DMS53 (cell line): ENCODE data around the gene TSPAN16.
A peak's percentile ranks its signal among the peaks of the same experiment; 100 is the strongest.

Experiments
- DNase-seq: peaks from one replicate; lab custom pipeline; 2025; lab: John Stamatoyannopoulos, UW

Gene TSPAN16

GRCh38 chr19:11295665-11296245, at the start of gene TSPAN16:
TSS of gene TSPAN16 (plus strand) at chr19:11296160. CDS start at chr19:11296298, 138 bp downstream.
- peak; percentile 23 for DNase-seq

DNA sequence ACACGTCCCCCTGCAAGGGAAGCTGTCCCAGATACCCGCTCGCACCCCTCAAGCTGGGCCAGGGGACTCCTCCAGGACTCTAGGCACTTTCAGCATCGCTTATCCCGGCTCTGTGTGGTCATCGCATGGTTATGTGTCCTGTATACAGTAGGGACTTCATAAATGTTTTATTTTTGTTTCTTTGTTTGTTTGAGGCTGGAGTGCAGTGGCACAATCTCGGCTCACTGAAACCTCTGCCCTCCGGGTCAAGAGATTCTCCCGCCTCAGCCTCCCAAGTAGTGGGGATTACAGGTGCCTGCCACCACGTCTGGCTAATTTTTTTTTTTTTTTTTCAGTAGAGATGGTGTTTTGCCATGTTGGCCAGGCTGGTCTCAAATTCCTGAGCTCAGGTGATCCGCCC, 49.0 kb upstream of the TSPAN16 start:
- no peak for DNase-seq

- no peak for DNase-seq
Measured at GRCh38 chr19:11247391-11247790, 48.6 kb upstream of the TSPAN16 start.

GRCh38 chr19:11247934-11248333, 48.0 kb upstream of the TSPAN16 start:
- DNase-seq, result no peak

DNA sequence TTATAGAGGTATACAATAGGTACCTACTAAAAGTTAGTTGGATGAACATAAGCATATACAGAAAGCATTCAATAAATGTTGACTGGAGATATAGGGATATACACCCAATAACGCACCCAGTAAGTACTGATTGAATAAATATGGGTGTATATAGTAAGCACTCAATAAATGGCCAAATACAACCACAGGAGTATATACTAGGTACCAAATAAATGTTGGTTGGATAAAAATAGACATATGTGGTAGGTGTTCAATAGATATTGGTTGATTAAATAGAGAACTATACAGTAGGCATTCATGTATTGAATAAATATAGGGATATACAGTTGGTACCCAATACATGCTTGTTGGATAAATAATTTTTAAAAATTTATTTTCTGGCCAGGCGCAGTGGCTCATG, 47.1 kb upstream of the TSPAN16 start:
- DNase-seq, result no peak

GRCh38 chr19:11251217-11251616, 44.7 kb upstream of the TSPAN16 start:
- DNase-seq, result no peak

DNA sequence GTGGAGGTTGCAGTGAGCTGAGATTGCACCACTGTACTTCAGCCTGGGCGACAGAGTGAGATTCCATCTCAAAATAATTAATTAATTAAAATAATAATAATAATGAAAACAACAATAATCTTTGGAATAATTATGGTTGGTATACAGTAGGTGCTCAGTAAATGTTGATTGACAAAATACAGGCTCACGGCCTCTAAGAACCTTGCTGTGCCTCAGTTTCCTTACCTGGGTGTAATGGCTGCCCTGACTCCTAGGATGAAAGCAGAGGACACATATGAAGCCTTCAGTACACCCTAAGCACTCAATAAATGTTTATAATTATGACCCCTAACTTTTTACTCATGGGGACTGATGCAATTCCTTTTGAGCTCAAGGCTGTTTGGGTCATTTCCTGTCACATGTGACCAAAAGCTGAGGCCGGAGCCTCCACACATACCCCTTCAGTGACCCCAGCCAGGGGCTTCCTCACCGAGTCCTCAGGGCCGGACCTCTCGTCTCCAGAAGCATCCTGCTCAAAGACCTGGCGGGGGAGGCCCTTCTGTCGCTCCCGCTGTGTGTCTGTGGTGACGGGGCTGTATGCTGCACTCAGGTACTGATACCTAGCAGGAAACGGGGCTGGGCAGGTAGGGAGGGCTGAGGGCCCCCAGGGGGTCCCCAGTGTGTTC, 44.2 kb upstream of the TSPAN16 start:
- no peak for DNase-seq

DNA sequence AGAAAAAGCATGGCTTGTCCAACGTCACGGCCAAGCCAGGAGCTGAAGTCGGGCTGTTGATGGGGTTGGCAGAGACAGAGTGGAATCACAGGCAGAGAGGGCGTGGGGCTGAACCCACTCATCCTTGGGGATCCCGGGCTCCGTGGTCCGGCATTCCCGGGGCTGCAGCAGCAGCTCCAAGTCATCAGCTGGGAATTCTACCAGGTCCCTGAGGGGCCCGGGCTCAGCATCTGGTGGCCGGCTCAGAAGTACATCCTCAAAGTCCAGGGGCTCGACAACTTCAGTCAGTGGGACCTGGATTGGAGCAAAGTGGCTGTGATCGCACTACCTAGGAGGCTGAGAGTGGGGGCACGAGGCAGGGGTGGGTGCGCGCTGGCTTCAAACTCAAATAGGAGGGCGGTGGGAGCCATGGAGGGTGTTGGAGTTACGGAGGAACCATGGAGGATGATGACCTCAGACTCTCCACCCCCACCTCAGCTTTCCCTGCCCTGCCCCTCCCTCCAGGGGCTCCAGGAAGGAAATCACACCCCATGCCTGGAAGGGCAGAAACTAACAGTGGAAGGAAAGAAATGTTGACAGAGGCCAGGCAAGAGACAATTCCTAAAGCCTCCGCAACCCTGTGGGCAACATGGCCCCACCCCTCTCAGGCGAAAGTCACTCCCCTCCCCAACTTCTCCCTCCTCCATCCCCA, 43.1 kb upstream of the TSPAN16 start:
- DNase-seq, result no peak

DNA sequence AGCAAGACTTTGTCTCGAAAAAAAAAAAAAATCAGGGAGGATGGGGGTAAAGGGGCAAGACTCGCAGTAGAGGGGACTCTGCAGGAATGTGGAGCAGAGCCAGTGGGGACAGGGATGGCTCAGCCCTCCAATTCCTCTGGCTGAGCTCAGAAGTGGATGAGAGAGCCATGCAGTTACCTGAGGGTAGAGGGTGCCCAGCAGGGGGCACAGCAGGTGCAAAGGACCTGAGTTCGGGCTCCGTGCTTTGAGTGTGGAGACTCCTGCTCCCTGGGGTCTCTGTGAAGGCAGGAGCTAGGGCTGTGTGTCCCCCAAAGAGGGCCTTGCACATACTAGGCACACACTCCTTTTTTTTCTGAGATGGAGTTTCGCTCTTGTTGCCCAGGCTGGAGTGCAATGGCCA, 41.3 kb upstream of the TSPAN16 start:
- DNase-seq, result peak; percentile 17

GRCh38 chr19:11256189-11256588, 39.8 kb upstream of the TSPAN16 start:
- no peak for DNase-seq

DNA sequence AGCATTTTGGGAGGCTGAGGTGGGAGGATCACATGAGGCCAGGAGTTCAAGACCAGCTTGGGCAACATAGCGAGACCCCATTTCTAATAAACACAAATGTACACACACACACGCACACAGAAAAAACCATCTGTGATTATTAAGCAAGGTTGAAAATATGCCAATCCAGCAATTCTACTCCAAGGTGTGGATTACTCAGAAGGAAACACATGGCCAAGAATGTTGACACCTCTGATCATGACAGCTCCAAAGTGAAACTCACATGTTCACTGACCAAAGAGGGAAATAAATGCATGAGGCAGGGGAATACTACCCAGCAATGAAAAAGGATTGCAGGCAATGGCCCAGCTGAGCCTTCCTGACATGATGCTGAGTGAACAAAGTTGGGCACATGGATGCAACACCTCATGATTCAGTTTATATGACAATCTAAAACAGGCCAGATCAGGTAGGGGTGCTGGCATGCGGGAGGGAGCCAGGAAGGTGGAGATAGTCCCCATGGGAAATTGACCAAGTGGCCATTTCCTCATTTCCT, 38.0 kb upstream of the TSPAN16 start:
- no peak for DNase-seq

DNA sequence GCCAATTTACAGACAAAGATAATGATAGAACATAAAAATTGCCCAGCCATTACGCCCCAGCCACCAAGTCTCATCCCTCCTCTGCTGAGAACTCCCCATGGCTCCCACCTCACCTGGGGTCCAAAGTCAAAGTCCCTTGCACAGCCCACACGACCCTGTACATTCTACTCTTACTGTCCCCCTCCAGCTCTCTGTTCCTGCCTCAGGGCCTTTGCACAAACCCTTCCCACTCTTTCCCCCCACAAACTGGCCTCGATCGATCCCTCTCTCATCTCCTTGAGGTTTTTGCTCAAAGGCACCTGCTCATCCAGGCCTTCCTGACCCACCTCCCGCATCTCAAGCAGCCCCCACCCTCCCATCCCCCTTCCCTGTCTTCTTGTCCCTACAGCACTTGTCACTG, 35.0 kb upstream of the TSPAN16 start:
- DNase-seq, result no peak

DNA sequence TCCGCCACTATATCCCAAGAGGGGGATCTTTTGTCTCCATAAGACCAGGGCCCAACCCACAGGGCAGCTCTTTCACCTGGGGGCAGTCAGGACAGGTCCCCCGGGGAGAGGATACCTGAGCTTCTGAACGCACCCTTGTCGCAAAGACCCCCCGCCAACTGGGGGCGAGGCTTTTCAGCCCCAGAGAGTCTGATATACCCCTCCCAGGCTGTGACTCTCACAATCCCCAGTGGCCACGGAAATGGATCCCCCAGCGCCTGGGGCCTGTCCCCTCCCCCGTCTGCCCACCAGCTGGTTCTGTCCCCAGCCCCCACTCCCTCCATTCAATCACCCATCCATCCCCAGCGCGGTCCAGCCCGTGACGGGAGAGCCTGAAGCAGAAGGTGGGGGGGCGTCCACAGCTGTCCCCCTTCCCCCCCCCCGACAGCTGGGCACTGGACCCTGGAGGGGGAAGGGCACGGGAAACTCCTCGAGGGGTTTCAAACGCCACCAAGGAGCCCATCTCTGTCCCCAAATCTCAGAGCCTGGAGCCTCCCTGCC, 34.5 kb upstream of the TSPAN16 start:
- no peak for DNase-seq

DNA sequence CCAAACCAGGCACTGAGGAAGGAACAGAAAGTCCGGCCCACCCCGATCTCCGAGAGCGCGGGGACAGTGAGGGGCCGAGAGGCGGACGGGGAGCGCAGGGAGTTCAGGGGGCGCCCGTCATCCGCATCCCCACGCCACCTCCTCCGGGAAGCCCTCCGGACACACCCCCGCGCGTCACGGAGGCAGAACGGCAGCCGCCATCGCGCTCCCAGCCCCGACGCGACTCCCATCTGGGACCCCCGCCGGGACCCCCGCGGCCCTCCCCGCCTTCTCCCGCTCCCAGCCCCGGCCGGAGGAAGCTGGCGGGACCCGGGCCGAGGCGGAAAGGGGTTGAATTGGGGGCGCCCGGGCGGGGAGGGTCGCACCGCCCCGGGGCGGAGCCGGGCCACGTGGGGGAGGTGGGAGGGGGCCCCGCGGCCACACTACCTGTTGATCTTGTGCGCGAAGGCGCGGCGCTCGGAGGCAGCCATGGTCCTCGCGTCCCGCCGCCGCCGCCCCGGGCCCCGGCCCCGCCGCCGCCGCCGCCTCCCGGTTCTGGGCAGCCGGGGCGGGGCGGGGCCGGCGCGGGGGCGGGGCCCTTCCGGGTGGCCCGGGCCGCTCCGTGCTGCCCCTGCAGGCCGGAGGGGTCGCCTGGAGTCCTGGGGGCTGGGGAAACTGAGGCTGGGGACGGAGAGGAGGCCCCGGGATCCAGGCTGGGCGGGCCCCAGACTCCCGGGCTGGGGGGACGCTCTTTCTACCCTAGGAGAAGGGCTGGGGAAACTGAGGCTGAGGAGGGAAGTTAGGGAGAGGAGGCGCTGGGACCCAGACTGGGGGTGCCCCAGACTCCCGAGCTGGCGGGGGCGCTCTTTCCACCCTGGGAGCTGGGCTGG, 33.8 kb upstream of the TSPAN16 start, which contains the start of gene DOCK6:
Gene DOCK6, minus strand, starts transcription at position 554 of the 869 bp plus-strand sequence. Its CDS starts 84 bp downstream, at position 470.
- DNase-seq, result peak; percentile 60

DNA sequence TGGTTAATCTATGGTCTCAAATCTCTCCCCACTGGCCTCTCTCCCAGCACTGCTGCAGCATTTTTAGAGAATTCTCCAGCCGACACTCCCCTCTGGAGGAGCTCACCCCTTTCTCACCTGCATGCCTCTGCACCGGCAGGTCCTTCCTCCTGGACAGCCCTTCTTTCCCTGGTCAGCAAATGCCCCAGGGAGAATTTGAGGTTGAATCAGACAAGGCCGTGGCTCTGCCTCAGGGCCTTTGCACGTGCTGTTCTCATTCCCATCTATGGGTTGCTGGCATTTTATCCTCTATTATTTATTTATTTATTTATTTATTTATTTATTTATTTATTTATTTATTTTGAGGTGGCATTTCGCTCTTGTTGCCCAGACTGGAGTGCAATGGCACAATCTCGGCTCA, 32.2 kb upstream of the TSPAN16 start:
- no peak for DNase-seq

DNA sequence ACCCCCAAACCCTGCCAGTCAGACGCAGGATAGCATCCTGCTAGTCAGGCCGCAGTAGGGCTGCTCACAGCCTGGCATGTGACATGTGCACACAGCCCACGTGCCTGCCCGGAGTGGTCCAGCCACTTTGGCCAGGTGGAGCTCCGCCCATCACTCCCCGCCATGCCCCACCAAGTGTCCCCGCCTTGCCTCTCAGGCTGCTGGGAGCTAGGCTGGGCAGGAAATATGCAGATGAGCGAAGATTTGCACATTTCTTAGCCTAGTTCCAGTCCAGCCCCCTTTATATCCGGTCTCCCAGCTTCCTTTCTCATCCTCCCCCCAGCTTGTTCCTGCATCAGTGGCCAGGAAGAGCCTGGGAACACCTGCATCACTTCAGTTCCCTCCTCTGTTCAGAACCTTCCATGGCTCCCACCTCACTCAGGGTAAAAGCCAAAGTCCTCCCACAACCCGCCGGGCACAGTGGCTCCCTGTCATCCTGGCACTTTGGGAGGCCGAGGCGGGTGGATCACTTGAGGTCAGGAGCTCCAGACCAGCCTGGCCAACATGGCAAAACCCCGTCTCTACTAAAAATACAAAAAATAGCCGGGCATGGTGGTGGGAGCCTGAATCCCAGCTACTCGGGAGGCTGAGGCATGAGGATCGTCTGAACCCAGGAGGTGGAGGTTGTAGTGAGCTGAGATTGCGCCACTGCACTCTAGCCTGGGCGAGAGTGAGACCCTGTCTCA, 31.3 kb upstream of the TSPAN16 start:
- peak; percentile 95 for DNase-seq

DNA sequence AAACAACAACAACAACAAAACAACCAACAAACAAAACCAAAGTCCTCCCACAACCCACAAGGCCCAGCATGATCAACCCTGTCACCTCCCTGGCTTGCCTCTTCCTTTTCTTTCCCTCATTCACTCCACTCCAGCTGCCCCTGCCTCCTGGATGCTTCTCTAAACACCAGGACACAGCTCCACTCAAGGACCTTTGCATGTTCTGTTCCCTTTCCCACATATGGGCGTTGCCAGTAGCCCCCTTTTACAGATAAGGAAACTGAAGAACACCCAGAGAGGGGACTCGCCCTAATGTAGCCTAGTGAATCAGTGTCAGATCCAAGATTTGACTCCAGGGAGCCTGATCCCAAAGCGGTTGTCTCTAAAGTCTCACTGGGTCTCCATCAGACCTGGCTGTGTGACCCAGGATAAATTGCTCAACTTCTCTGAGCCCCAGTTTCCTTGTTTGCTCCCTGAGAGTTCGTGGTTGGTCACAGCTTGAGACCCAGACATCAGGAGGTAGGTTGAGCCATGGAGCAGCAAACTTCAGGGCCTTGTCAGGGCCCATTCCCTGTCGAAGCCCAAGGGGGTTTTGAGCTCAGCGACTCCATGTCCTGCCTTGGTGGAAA, 30.7 kb upstream of the TSPAN16 start:
- DNase-seq, result peak; percentile 43

GRCh38 chr19:11265785-11266236, 30.1 kb upstream of the TSPAN16 start:
- DNase-seq, result peak; percentile 97

DNA sequence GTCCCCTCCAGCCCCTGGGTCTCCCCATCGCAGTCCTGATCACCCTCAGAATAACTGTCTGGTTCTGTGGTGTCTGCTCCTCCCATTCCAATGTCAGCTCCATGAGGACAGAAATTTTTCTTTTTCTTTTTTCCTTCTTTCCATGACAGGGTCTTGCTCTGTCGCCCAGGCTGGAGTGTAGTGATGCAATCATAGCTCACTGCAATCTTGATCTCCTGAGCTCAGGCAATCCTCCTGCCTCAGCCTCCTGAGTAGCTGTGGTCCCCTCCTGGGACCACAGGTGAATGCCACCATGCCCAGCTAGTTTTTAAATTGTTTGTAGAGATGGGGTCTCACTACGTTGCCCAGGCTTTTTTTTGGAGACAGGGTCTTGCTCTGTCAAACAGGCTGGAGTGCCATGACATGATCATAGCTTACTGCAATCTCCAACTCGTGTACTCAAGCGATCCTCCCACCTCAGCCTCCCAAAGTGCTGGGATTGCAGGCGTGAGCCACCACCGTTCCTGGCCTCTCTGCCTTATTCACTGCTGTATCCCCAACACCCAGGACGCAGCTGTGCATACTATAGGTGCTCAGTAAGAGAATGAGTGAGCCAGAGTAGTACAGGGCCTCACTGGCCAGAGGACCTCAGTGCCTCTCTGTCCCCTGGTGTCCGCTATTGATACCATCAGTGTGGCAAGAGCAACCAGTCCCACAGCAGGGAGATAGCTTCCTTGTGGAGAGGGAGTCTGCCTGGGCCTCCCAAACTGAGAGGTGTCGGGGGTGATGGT, 28.5 kb upstream of the TSPAN16 start:
- DNase-seq, result no peak

DNA sequence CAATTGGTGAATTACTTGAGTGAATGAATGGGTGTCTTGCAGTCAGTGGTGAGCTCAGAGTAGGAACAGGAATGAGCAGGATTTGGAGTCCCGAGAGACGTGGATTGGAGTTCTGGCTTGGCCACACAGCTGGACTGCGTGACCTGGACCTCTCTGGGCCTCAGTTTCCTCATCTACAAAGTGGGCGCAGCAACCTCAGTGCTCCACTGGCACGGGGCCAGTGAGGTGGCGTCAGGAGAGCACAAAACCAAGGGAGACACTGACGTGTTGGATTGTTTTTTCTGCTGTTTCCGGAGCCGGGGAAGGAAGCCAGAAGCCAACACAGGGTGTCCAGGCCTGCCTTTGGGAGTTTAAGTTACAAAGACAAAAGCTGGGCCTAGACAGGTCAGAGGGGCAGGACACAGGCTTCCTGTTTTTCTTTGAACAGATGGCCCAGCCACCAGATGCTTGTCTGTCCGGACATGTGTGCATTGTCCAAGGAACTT, 27.1 kb upstream of the TSPAN16 start:
- DNase-seq, result peak; percentile 79
